Tibial nerve (tissue), 3 donors: Measurements from ENCODE around the gene RND2.

ENCODE experiments used
- CTCF ChIP-seq, 5 experiments: fragments of 200-600 bp in 3 of 5; fragments of 450-650 bp in 2 of 5; sonication (generic) in 3 of 5; IDR thresholded peaks; one replicate each; pipeline ENCODE4 v1.5.1; 2016 to 2019; ENCODE audit warnings: antibody characterized with exemption in 5 of 5, mild to moderate bottlenecking in 3 of 5, moderate library complexity in 2 of 5
- POLR2A ChIP-seq, 2 donors: fragments of 450-650 bp; IDR thresholded peaks; one replicate each; pipeline ENCODE4 v1.6.1; 2017; ENCODE audit warnings: antibody characterized with exemption in 2 of 2, mild to moderate bottlenecking in 2 of 2, moderate library complexity in 2 of 2

- TF ChIP-seq CTCF (IDR thresholded peaks at IDR 0.05), result no peak
- TF ChIP-seq POLR2A (IDR thresholded peaks at IDR 0.05), result no peak
These were observed 21.4 kb upstream of the RND2 start for GRCh38 chr17:43003542-43004172.
